Gastroesophageal sphincter (tissue), 3 donors: ENCODE data around the gene TMC7.

Source experiments
- CTCF ChIP-seq, 4 experiments: fragments of 200-600 bp in 2 of 4; fragments of 450-650 bp in 2 of 4; sonication (generic) in 1 of 4; IDR thresholded peaks; one replicate each; pipeline ENCODE4 v1.5.1; 2017 to 2019; ENCODE audit warnings: antibody characterized with exemption in 4 of 4, mild to moderate bottlenecking in 2 of 4, moderate library complexity in 2 of 4
- EP300 ChIP-seq: sonication (generic); formaldehyde crosslinking; IDR thresholded peaks from one replicate; pipeline ENCODE4 v1.6.1; 2017; ENCODE audit warnings: antibody characterized with exemption, mild to moderate bottlenecking

- no peak for TF ChIP-seq CTCF (IDR thresholded peaks at IDR 0.05)
- no peak for TF ChIP-seq EP300
These were observed 56.7 kb downstream of the TMC7 start for GRCh38 chr16:19040400-19040799.
